IPS-11a (cell line): ENCODE measurements around the gene RGMB.
"Not testable (repeated sequence)": the region's sequence is repeated elsewhere in the genome, so short reads cannot be mapped to it uniquely, and the experiment has no call there.

Experiments used
- H3K4me3 ChIP-seq: one replicate; pipeline ENCODE4 v1.5.1; 2013; ENCODE audit warnings: low read depth, low read length, control low read depth

The RGMB gene

GRCh38 chr5:98773464-98774191, at the start of gene RGMB:
Gene RGMB (plus strand): TSS chr5:98773663. CDS start chr5:98774071, 408 bp downstream.
- peak within 1 kb of the TSS; percentile 78 for H3K4me3 ChIP-seq

GRCh38 chr5:98726258-98726657, 47.2 kb upstream of the RGMB start:
- no peak overlapping the region for H3K4me3 ChIP-seq

DNA sequence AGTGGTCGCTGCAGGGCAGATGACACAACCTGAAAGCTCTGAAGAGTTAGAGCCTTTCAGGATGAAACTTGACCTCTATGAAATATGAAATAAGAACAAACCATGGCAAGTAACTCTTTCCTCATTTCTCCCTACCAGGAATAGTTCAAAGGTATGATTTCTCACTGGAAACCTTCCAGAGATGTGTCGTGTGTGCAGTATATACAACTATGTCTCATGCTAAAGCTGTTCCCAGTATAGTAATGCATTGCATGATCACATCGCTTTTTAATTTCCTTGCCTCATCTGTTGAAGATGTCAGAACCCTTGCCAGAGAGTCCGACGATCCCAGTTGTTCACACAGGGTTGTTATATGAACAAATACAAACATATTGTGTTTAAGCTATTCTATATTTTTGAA, 45.8 kb upstream of the RGMB start:
- H3K4me3 ChIP-seq: no peak overlapping the region

DNA sequence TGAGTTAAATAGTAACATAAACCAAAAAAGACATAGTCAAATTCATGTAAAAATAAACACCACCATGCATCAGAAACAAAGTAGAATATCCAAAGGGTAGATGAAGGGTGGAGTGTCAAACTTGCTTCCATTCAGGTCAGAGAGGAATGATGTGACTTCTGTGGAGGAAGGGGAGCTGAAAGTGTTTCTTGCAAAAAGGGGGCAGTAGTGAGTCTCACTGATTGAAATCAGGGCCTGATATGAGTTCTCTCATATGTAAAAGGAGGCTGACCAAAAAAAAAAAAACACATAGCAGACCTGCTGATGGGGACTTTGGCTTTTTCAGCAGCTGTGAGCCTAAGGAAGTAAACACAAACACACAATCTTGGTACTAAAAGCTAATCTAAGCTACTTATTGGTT, 38.8 kb upstream of the RGMB start:
- H3K4me3 ChIP-seq: no peak overlapping the region

DNA sequence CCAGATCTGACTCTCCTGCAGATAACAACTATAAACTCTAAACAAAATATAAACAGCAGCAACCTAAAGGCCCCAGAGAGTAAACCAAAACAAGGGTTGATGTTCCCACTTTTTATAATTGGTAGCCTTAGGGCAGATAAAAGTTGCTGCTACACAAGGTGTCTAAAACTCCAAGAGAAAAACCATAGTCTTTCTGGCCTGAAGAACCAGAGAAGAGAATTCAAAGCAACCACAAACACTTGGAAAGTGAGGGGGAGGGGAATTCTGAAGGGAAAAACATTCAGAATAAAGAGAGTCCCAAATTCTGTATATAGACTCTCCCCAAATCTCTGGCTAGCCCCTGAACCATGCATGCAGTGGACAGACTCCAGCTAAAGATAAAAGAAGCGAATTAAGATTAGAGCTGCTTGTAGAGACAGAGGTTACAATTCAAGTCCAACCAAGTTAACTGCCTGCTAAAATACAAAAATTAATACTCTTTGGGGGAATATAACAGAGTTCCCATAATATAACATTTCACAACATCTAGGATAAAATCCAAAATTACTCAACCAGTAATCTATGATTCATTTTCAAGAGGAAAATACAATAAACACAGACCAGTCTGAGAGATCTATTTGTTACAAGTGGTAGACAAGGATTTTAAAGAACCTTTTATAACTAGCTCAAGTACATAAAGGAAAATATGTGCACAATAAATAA, 37.5 kb upstream of the RGMB start:
- H3K4me3 ChIP-seq: no peak overlapping the region

DNA sequence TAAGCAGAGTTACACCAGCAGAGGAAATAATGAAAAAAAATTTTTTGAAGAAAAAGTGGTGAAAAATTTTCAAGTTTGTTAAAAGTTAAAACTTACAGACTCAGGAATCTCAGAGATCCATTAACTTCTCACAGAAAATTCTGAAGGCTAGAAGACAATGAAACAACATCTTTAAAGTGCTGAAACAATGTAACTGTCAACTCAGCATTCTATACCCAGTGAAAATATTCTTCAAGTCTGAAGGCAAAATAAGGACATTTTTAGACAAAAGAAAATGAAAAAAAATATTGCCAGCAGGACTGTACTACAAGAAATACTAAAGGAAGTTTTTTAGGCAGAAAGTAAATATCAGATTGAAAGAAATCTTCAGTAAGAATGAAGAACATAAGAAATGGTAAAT, 36.7 kb upstream of the RGMB start:
- H3K4me3 ChIP-seq: no peak overlapping the region

DNA sequence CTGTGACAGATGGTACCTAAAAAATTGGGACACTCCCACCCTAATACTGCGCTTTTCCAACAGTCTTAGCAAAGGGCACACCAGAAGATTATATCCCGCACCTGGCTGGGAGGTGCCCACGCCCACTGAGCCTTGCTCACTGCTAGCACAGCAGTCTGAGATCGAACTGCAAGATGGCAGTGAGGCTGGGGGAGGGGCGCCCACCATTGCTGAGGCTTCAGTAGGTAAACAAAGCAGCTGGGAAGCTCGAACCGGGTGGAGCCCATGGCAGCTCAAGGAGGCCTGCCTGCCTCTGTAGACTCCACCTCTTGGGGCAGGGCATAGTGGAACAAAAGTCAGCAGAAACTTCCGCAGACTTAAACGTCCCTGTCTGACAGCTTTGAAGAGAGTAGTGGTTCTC, 36.0 kb upstream of the RGMB start:
- H3K4me3 ChIP-seq: not testable (repeated sequence)

- H3K4me3 ChIP-seq: not testable (repeated sequence)
These were observed 34.8 kb upstream of the RGMB start for GRCh38 chr5:98738481-98739149.

DNA sequence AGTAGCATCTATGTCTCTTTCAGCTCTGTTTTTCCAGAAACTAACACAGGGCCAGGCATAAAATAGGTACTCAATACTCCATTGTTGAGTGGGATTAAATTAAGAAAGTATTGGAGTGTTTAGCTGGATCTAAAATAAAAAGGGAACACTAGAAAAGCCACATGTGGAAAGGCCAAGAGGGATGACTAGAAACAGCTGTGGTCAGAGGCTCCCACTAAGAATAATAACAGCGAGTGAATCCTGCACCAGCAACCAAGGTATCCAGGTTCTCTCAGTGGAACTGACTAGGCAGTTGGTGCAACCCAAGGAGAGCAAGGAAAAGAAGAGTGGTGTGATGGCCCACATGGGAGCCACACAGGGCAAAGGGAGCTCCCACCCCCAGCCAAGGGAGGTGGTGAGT, 31.5 kb upstream of the RGMB start:
- H3K4me3 ChIP-seq: no peak overlapping the region

DNA sequence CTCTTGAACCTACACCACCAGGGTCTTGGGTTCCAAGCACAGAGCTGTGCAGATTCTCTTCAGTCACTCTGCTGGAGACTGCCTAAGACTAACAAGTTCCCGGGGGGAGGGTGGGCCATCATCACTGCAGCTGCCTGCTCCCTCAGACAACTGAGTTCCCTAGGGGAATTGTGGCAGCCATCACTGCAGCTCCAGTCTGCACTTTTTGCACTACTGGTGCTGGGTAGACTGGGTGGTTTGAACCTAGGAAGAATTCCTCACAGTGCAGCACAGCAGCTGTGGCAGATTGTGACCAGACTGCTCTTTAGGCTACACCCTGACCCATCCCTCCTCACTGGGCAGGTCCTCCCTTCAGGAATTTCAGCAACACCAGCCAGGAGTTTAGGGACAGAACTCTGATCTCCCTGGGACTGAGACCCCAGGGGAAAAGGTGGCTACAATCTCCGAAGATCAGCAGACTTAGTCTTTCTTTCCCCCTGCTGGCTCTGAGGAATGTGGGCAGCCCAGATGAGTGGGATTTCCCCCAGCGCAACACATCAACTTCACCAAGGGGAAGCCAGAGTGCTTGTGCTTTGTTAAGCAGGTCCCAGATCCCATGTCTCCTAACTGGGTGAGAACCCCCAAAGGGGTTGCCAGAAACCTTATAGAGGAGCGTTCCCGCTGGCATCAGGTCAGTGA, 30.9 kb upstream of the RGMB start:
- no peak overlapping the region for H3K4me3 ChIP-seq

DNA sequence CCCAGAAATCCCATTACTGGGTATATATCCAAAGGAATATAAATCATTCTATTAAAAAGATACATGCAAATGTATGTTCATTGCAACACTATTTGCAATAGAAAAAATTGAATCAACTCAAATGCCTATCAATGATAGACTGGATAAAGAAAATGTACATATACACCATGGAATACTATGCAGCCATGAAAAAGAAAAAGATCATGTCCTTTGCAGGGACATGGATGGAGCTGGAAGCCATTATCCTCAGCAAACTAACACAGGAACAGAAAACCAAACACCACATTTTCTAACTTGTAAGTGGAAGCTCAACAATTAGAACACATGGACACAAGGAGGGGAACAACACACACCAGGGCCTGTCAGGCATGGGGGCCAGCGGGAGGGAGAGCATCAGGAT, 25.2 kb upstream of the RGMB start:
- not testable (repeated sequence) for H3K4me3 ChIP-seq

DNA sequence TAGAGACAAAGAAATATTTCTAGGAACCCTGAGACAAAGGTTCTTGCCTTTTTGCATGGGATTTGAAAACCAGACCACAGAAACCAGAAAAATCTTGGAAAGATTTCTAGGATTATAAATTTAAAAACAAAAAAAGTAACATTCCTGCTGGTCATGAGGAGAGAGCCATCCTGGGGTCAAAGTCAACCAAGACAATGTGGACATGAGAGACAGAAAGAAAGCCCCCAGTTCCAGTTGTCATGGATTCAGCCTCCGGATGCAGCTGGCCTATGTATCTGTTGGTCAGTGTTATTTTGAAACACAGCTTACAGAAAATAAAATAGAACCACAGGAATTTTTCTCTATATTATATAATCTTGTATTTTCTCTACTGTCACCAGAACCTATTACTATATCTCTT, 24.4 kb upstream of the RGMB start:
- no peak overlapping the region for H3K4me3 ChIP-seq

DNA sequence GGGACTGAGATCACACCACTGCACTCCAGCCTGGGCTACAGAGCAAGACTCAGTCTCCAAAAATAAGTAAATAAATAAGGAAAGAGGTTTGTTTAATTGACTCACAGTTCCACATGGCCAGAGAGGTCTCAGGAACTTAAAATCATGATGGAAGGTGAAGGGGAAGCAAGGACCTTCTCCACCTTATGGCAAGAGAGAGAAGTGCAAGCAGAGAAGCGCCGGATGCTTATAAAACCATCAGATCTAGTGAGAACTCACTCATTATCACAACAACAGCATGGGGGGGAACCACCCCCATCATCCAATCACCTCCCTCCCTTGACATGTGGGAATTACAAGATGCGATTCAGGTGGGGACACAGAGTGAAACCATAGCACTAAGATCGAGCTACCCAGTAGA, 22.8 kb upstream of the RGMB start:
- H3K4me3 ChIP-seq: no peak overlapping the region

GRCh38 chr5:98752331-98752730, 21.1 kb upstream of the RGMB start:
- H3K4me3 ChIP-seq: not testable (repeated sequence)

DNA sequence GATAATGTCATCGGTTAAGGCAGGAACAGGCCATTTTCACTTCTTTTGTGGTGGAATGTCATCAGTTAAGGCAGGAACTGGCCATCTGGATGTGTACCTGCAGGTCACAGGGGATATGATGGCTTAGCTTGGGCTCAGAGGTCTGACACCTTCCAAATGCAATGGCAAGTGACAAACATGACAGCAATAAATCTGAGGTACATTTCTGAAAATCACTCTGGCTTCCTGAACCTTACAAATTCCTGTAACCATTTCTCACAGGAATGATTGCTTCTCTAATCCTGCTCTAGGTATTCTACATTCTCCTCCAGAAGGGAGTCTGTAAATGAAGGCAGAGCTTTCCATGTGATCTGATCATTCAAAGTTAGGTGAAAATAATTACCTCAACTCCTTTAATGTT, 20.7 kb upstream of the RGMB start:
- H3K4me3 ChIP-seq: not testable (repeated sequence)

- H3K4me3 ChIP-seq: no peak overlapping the region
These were observed 20.0 kb upstream of the RGMB start for GRCh38 chr5:98753507-98753906.

DNA sequence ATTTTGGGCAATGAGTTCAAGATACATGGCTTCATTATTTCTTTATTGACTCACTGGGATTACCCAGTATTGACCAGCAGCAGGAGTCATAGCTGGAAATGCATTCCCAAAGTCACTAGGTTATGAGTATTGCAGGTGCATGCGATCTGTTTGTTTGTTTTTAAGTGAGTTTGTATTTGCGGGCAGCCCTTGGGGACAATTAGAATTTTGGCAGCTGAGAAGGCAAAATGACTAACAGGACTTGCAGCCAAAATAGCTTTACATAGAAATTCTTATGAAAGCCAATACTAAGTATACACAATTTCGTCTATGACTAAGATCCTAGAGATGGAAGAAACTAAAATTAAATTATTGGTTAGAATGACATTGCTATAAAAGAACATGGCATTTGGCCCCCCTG, 18.1 kb upstream of the RGMB start:
- no peak overlapping the region for H3K4me3 ChIP-seq

DNA sequence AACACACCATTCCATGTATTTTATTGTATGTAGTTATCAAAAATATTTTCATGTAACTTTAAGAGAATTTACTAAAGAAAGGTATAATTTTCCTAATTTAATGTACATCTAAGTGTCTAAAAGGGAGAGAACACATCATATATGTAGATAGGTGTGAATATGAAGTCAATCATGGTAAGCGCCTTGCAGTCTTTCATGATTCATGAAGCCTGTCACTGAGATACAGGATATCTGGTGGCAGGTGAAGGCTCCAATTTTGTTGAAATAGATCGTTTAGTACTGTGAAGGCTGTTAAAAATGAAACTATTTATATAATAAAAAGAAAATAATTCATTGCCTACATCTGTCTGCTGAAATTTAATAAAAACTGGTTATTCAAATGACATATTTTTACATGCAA, 15.5 kb upstream of the RGMB start:
- H3K4me3 ChIP-seq: no peak overlapping the region

DNA sequence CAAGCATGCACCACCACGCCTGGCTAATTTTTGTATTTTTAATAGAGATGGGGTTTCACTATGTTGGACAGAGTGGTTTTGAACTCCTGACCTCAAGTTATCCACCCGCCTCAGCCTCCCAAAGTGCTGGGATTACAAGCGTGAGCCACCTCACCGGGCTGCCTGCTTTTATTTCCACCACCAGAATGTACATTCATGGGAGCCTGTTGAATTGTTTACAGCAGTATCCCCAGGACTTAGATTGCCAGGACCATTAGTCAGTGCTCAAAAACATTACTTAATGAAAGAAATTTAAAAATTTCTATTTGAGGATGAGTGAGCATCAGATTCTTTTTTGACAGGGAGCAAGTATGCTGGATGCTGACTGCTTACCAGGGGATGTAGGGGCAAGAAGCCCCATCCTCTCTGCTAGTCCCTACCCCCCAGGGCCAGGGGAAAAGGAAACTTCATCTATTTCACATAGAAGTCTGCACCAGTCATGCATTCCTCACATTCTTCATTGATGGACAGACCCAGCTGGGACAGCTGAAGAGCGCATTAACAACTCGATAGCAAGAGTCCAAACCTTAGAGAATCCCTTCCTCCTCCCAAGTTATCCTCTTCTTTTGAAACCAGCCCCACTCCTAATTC, 10.3 kb upstream of the RGMB start:
- no peak overlapping the region for H3K4me3 ChIP-seq

GRCh38 chr5:98765815-98766214, 7.6 kb upstream of the RGMB start:
- H3K4me3 ChIP-seq: no peak overlapping the region

DNA sequence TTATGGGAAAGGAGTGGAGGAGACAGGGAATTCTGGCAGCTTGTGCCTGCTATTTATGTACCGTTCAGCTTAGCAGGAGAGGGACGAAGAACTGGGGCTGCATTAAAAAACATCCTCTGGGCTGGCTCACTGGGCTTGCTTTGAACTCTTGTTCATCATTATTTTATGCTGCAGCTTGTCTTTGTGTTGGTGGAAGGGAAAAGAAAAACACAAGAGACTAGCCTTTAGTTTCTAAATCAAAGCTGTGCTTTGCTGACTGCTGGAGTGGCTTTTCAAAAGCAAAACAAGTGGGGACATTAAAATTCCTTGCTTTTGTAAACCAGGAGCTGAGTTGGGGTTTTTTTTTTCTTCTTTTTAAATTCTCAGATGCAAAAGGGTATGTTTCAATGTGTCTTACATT, 5.9 kb upstream of the RGMB start:
- H3K4me3 ChIP-seq: no peak overlapping the region
